Hematopoietic multipotent progenitor cell treated with erythropoietin and hydrocortisone succinate and interleukin-3 and kit ligand, for 4 days (in vitro differentiated cells): ENCODE data around the gene CAMKK2.
"Not testable (repeated sequence)": the region's sequence is repeated elsewhere in the genome, so short reads cannot be mapped to it uniquely, and the experiment has no call there.

Source experiments
- DNase-seq: peaks from one replicate; pipeline ENCODE4 v3.0.0-alpha.2; 2015

Gene CAMKK2

GRCh38 chr12:121296618-121297434 is at the start of gene CAMKK2:
Gene CAMKK2 (minus strand): TSS chr12:121296709. CDS start chr12:121274526, 22,183 bp downstream.
- DNase-seq: peak; percentile 95

- DNase-seq: no peak
Observed at GRCh38 chr12:121345151-121345815, 48.8 kb upstream of the CAMKK2 start.

- DNase-seq: no peak
Observed at GRCh38 chr12:121344506-121344905, 48.0 kb upstream of the CAMKK2 start.

- DNase-seq: no peak
Observed at GRCh38 chr12:121337416-121337815, 40.9 kb upstream of the CAMKK2 start.

- DNase-seq: peak; percentile 88
Observed at GRCh38 chr12:121334513-121335343, 38.2 kb upstream of the CAMKK2 start.

- no peak for DNase-seq
Observed at GRCh38 chr12:121333747-121334146, 37.2 kb upstream of the CAMKK2 start.

GRCh38 chr12:121331248-121331647 is 34.7 kb upstream of the CAMKK2 start:
- DNase-seq: no peak

GRCh38 chr12:121330692-121331091 is 34.2 kb upstream of the CAMKK2 start:
- no peak for DNase-seq

- DNase-seq: no peak
Observed at GRCh38 chr12:121330195-121330594, 33.7 kb upstream of the CAMKK2 start.

GRCh38 chr12:121328620-121329019 is 32.1 kb upstream of the CAMKK2 start:
- DNase-seq: no peak

GRCh38 chr12:121326996-121327674 is 30.6 kb upstream of the CAMKK2 start:
- no peak for DNase-seq

- DNase-seq: peak; percentile 29
Observed at GRCh38 chr12:121325922-121326396, 29.4 kb upstream of the CAMKK2 start.

GRCh38 chr12:121323908-121324307 is 27.4 kb upstream of the CAMKK2 start:
- no peak for DNase-seq

GRCh38 chr12:121318121-121318520 is 21.6 kb upstream of the CAMKK2 start:
- no peak for DNase-seq

- peak; percentile 63 for DNase-seq
Observed at GRCh38 chr12:121314431-121314830, 17.9 kb upstream of the CAMKK2 start.

- DNase-seq: not testable (repeated sequence)
Observed at GRCh38 chr12:121310231-121310630, 13.7 kb upstream of the CAMKK2 start.

- DNase-seq: not testable (repeated sequence)
Observed at GRCh38 chr12:121307397-121307796, 10.9 kb upstream of the CAMKK2 start.

- DNase-seq: no peak
Observed at GRCh38 chr12:121304306-121304705, 7.8 kb upstream of the CAMKK2 start.

- no peak for DNase-seq
Observed at GRCh38 chr12:121301876-121302275, 5.4 kb upstream of the CAMKK2 start.

- DNase-seq: no peak
Observed at GRCh38 chr12:121300083-121300819, 3.7 kb upstream of the CAMKK2 start.

- DNase-seq: no peak
Observed at GRCh38 chr12:121299662-121300061, 3.2 kb upstream of the CAMKK2 start.

- not testable (repeated sequence) for DNase-seq
Observed at GRCh38 chr12:121298411-121298810, 1.9 kb upstream of the CAMKK2 start.
